Prostate gland (tissue), 2 donors: Measurements from ENCODE around the gene ZBTB16.

ENCODE experiments used
- POLR2A ChIP-seq: fragments of 450-650 bp; IDR thresholded peaks from one replicate; pipeline ENCODE4 v1.6.1; 2016; ENCODE audit warnings: antibody characterized with exemption, mild to moderate bottlenecking
- POLR2AphosphoS5 ChIP-seq: sonication (generic); formaldehyde crosslinking; IDR thresholded peaks from one replicate; pipeline ENCODE4 v1.6.1; 2017; ENCODE audit warnings: antibody characterized with exemption
- TF ChIP-seq, protein P1 (sequence below), 4 experiments: fragments of 200-600 bp in 2 of 4; fragments of 450-650 bp in 2 of 4; sonication (generic) in 2 of 4; IDR thresholded peaks; 1 replicate in 3 of 4; 2 replicates in 1 of 4; pipeline ENCODE4 v1.5.1; 2016 to 2019; ENCODE audit warnings: antibody characterized with exemption in 4 of 4, mild to moderate bottlenecking in 2 of 4, moderate library complexity in 2 of 4

DNA sequence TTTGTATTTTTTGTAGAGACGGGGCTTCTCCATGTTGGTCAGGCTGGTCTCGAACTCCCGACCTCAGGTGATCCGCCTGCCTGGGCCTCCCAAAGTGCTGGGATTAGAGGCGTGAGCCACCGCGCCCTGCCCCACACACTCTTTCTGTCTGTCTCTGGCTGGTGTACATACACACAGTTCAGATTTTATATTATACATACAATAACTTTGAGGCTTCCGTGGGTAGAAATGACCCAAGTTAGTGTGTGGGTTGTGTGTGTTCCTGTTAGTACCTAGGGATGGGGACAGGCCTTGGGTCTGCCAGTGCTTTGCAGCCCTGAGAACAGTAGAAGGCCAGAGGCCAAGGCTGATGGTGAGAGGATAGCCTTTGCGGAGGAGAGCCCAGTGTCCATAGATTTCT lies 2.8 kb downstream of the ZBTB16 start:
- TF ChIP-seq POLR2A: no peak
- TF ChIP-seq, protein P1, sequence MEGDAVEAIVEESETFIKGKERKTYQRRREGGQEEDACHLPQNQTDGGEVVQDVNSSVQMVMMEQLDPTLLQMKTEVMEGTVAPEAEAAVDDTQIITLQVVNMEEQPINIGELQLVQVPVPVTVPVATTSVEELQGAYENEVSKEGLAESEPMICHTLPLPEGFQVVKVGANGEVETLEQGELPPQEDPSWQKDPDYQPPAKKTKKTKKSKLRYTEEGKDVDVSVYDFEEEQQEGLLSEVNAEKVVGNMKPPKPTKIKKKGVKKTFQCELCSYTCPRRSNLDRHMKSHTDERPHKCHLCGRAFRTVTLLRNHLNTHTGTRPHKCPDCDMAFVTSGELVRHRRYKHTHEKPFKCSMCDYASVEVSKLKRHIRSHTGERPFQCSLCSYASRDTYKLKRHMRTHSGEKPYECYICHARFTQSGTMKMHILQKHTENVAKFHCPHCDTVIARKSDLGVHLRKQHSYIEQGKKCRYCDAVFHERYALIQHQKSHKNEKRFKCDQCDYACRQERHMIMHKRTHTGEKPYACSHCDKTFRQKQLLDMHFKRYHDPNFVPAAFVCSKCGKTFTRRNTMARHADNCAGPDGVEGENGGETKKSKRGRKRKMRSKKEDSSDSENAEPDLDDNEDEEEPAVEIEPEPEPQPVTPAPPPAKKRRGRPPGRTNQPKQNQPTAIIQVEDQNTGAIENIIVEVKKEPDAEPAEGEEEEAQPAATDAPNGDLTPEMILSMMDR (IDR thresholded peaks at IDR 0.05): no peak
- TF ChIP-seq POLR2AphosphoS5: no peak
